Liver (tissue), 9 donors: Measurements from ENCODE around the gene ZBTB47. TPM values are rescaled to one million over a fixed set of nuclear protein-coding genes. Genes with fewer than 3 reads are reported as not detected.

Experiments
- DNase-seq: peaks from one replicate; pipeline ENCODE4 v3.0.0-alpha.2; 2017; ENCODE audit warnings: low spot score
- H3K27ac ChIP-seq, 2 donors: one replicate each; pipeline ENCODE4 v1.7.0; 2013; ENCODE audit warnings: inconsistent platforms in 2 of 2, low read length in 2 of 2, control low read depth in 1 of 2, low read depth in 1 of 2, mild to moderate bottlenecking in 1 of 2
- H3K27me3 ChIP-seq, 4 donors: one replicate each; pipeline versions ENCODE4 v1.6.1 to v1.7.0; 2013; ENCODE audit warnings: low read length in 3 of 4, inconsistent platforms in 1 of 4, mild to moderate bottlenecking in 1 of 4, moderate library complexity in 1 of 4; ENCODE audit not compliant: control insufficient read depth in 4 of 4, insufficient read depth in 4 of 4
- H3K36me3 ChIP-seq, 4 donors: one replicate each; pipeline versions ENCODE4 v1.6.1 to v1.7.0; 2013; ENCODE audit warnings: low read length in 3 of 4, mild to moderate bottlenecking in 3 of 4, low read depth in 1 of 4, moderate library complexity in 1 of 4; ENCODE audit not compliant: control insufficient read depth in 4 of 4, insufficient read depth in 3 of 4
- H3K4me1 ChIP-seq, 4 donors: one replicate each; pipeline versions ENCODE4 v1.6.1 to v1.7.0; 2013; ENCODE audit warnings: low read length in 3 of 4, mild to moderate bottlenecking in 3 of 4, moderate library complexity in 1 of 4; ENCODE audit not compliant: control insufficient read depth in 4 of 4, insufficient read depth in 4 of 4
- H3K4me3 ChIP-seq, 3 donors: one replicate each; pipeline versions ENCODE4 v1.6.1 to v1.7.0; 2013; ENCODE audit warnings: low read length in 3 of 3, control low read depth in 1 of 3, low read depth in 1 of 3, mild to moderate bottlenecking in 1 of 3
- H3K9ac ChIP-seq, 2 donors: one replicate each; pipeline ENCODE4 v1.7.0; 2013; ENCODE audit warnings: low read length in 2 of 2, mild to moderate bottlenecking in 2 of 2, moderate library complexity in 2 of 2, control low read depth in 1 of 2, low read depth in 1 of 2
- H3K9me3 ChIP-seq, 4 donors: one replicate each; pipeline versions ENCODE4 v1.6.1 to v1.7.0; 2013; ENCODE audit warnings: low read length in 3 of 4; ENCODE audit not compliant: control insufficient read depth in 4 of 4
- ATF3 ChIP-seq: IDR thresholded peaks from 2 replicates; pipeline ENCODE4 v1.6.1; 2016; ENCODE audit warnings: antibody characterized with exemption
- CTCF ChIP-seq: fragments of 150-350 bp; IDR thresholded peaks from 2 replicates; pipeline ENCODE4 v1.5.1; 2017; ENCODE audit warnings: improper control_type of control experiment, low read depth, low read length; ENCODE audit not compliant: missing input control
- FOXA1 ChIP-seq: IDR thresholded peaks from 2 replicates; pipeline ENCODE4 v1.6.1; 2016; ENCODE audit warnings: antibody characterized with exemption
- FOXA2 ChIP-seq: IDR thresholded peaks from 2 replicates; pipeline ENCODE4 v1.6.1; 2016; ENCODE audit warnings: antibody characterized with exemption
- HNF4G ChIP-seq: IDR thresholded peaks from 2 replicates; pipeline ENCODE4 v1.6.1; 2016; ENCODE audit warnings: antibody characterized with exemption
- JUND ChIP-seq, 2 donors: IDR thresholded peaks; 2 replicates each; pipeline ENCODE4 v1.6.1; 2016; ENCODE audit warnings: antibody characterized with exemption in 2 of 2
- NR2F2 ChIP-seq: IDR thresholded peaks from 2 replicates; pipeline ENCODE4 v1.6.1; 2016; ENCODE audit warnings: antibody characterized with exemption
- RAD21 ChIP-seq, 2 donors: IDR thresholded peaks; 2 replicates each; pipeline ENCODE4 v1.6.1; 2016; ENCODE audit warnings: antibody characterized with exemption in 2 of 2, mild to moderate bottlenecking in 2 of 2
- REST ChIP-seq: IDR thresholded peaks from 2 replicates; pipeline ENCODE4 v1.6.1; 2016; ENCODE audit warnings: antibody characterized with exemption, mild to moderate bottlenecking
- RXRA ChIP-seq, 2 donors: IDR thresholded peaks; 2 replicates each; pipeline ENCODE4 v1.6.1; 2017 to 2018; ENCODE audit warnings: antibody characterized with exemption in 2 of 2, mild to moderate bottlenecking in 1 of 2
- TAF1 ChIP-seq: conservative IDR thresholded peaks from 2 replicates; pipeline ENCODE4 v1.6.1; 2016; ENCODE audit warnings: antibody characterized with exemption, mild to moderate bottlenecking
- YY1 ChIP-seq: IDR thresholded peaks from 2 replicates; pipeline ENCODE4 v1.6.1; 2016; ENCODE audit warnings: antibody characterized with exemption, mild to moderate bottlenecking
- ZBTB33 ChIP-seq: IDR thresholded peaks from 2 replicates; pipeline ENCODE4 v1.6.1; 2016; ENCODE audit warnings: antibody characterized with exemption
- WGBS: extraction: QIAGEN DNeasy Blood & Tissue Kit; methylation state at CpG from one replicate; pipeline ENCODE4 v1.1.7; 2013; 5-methylcytosine and 5-hydroxymethylcytosine counted together
- polyA plus RNA-seq, 2 donors: library from polyadenylated mRNA; stranded (reverse) in 1 of 2; unstranded in 1 of 2; fragments of 200-250 nt in 1 of 2; fragments of >200 nt in 1 of 2; fragmentation: Nextera tagmentation in 1 of 2; extraction: Ambion mirVana in 1 of 2; gene quantifications; one replicate each; pipeline versions ENCODE4 v1.2.1 to v1.2.3, GENCODE V29; 2013 to 2015
- total RNA-seq, 2 donors: library from RNA; depleted of rRNA; stranded (reverse); fragments of >200 nt; gene quantifications; one replicate each; pipeline ENCODE4 v1.2.3, GENCODE V29; 2014
- donor health status: healthy.
- donor health status: healthy.
- donor health status: healthy.
- donor health status: healthy.
- donor health status: healthy.

ZBTB47 gene
- total and polyA plus RNA-seq, 4 donors, result 0.42 to 7.4 (median 4.2) TPM

- Histone ChIP-seq H3K4me3 (no peak overlapping the region), H3K27ac (no peak overlapping the region)
These were observed 24.9 kb downstream of the ZBTB47 start for GRCh38 chr3:42678447-42678846.

More at GRCh38 chr3:42678447-42678846, 24.9 kb downstream of the ZBTB47 start:
- TF ChIP-seq TAF1 (no peak), FOXA1 (no peak), ZBTB33 (no peak), HNF4G (no peak), YY1 (no peak), ATF3 (no peak), RAD21 (IDR thresholded peaks at IDR 0.05) (no peak), FOXA2 (no peak), NR2F2 (no peak), CTCF (no peak), REST (no peak), JUND (IDR thresholded peaks at IDR 0.05) (no peak), RXRA (IDR thresholded peaks at IDR 0.05) (no peak)
- H3K9me3 ChIP-seq, result peaks cover 0 to 2% (median 0%) of the 10 kb centered on the region in 4 donors
- no peak overlapping the region for H3K9ac ChIP-seq
- H3K4me1 ChIP-seq, result no peaks in the 10 kb centered on the region
- no peaks in the 10 kb centered on the region for H3K27me3 ChIP-seq
- no peaks in the 10 kb centered on the region for H3K36me3 ChIP-seq
- WGBS, result 67% methylated on average over 2 of the region's 2 CpGs
- DNase-seq, result no peak
